GM19395 (cell line): ENCODE measurements around the gene AMBRA1.

Experiments used
- ATAC-seq: cut with Tn5 transposase; IDR thresholded peaks from one replicate; pipeline ENCODE4 v1.9.1; 2021; ENCODE audit warnings: mild to moderate bottlenecking, moderate library complexity; ENCODE audit not compliant: unreplicated experiment

Gene AMBRA1

GRCh38 chr11:46356924-46357482, 236.8 kb downstream of the AMBRA1 start:
- no peak for ATAC-seq

- no peak for ATAC-seq
Observed at GRCh38 chr11:46353698-46354097, 240.1 kb downstream of the AMBRA1 start.

GRCh38 chr11:46352063-46352841, 241.6 kb downstream of the AMBRA1 start:
- ATAC-seq = no peak

- ATAC-seq = no peak
Observed at GRCh38 chr11:46351606-46352005, 242.2 kb downstream of the AMBRA1 start.

- no peak for ATAC-seq
Observed at GRCh38 chr11:46351148-46351547, 242.7 kb downstream of the AMBRA1 start.

- no peak for ATAC-seq
Observed at GRCh38 chr11:46350695-46351094, 243.1 kb downstream of the AMBRA1 start.

- ATAC-seq = peak; percentile 27
Observed at GRCh38 chr11:46348566-46349401, 245.0 kb downstream of the AMBRA1 start.

- peak; percentile 1 for ATAC-seq
Observed at GRCh38 chr11:46347637-46348311, 246.0 kb downstream of the AMBRA1 start.

- peak; percentile 44 for ATAC-seq
Observed at GRCh38 chr11:46346886-46347636, 246.8 kb downstream of the AMBRA1 start, which contains the start of gene DGKZ. DGKZ (plus strand) TSS chr11:46347463; CDS start chr11:46347660, 197 bp downstream.
